NK-92 treated with Interleukin-12 subunit alpha and Interleukin-12 subunit beta, amount 100 ng/mL, for 24 hours (cell line): ENCODE measurements around the gene EPAS1.

Experiments used
- DNase-seq: peaks from one replicate; lab custom pipeline; 2025; lab: John Stamatoyannopoulos, UW

Gene EPAS1

GRCh38 chr2:46323730-46324129 is 26.5 kb downstream of the EPAS1 start:
- no peak for DNase-seq

GRCh38 chr2:46325182-46325928 is 28.1 kb downstream of the EPAS1 start:
- no peak for DNase-seq

GRCh38 chr2:46326231-46326980 is 29.2 kb downstream of the EPAS1 start:
- DNase-seq: no peak

- no peak for DNase-seq
Observed at GRCh38 chr2:46327627-46328026, 30.4 kb downstream of the EPAS1 start.

- no peak for DNase-seq
Observed at GRCh38 chr2:46328291-46328690, 31.1 kb downstream of the EPAS1 start.

GRCh38 chr2:46328829-46329228 is 31.6 kb downstream of the EPAS1 start:
- no peak for DNase-seq

GRCh38 chr2:46329340-46329739 is 32.1 kb downstream of the EPAS1 start:
- no peak for DNase-seq

- DNase-seq: no peak
Observed at GRCh38 chr2:46329803-46330775, 32.9 kb downstream of the EPAS1 start.

- no peak for DNase-seq
Observed at GRCh38 chr2:46331109-46331766, 34.0 kb downstream of the EPAS1 start.

- DNase-seq: no peak
Observed at GRCh38 chr2:46332686-46333281, 35.6 kb downstream of the EPAS1 start.

GRCh38 chr2:46333912-46334311 is 36.7 kb downstream of the EPAS1 start:
- no peak for DNase-seq

GRCh38 chr2:46334389-46335271 is 37.4 kb downstream of the EPAS1 start:
- no peak for DNase-seq

- no peak for DNase-seq
Observed at GRCh38 chr2:46335391-46336282, 38.4 kb downstream of the EPAS1 start.

GRCh38 chr2:46336283-46336959 is 39.2 kb downstream of the EPAS1 start:
- no peak for DNase-seq

GRCh38 chr2:46337208-46337994 is 40.2 kb downstream of the EPAS1 start:
- no peak for DNase-seq

GRCh38 chr2:46338674-46339073 is 41.5 kb downstream of the EPAS1 start:
- DNase-seq: no peak

GRCh38 chr2:46339200-46339599 is 42.0 kb downstream of the EPAS1 start:
- DNase-seq: no peak
